Suprapubic skin (tissue), 3 donors: ENCODE data around the gene AFF4.

Source experiments
- CTCF ChIP-seq, 2 donors: fragments of 200-600 bp in 1 of 2; fragments of 450-650 bp in 1 of 2; sonication (generic) in 1 of 2; IDR thresholded peaks; one replicate each; pipeline ENCODE4 v1.5.1; 2016 to 2019; ENCODE audit warnings: antibody characterized with exemption in 2 of 2, mild to moderate bottlenecking in 1 of 2, moderate library complexity in 1 of 2
- POLR2A ChIP-seq, 2 donors: fragments of 450-650 bp; IDR thresholded peaks; one replicate each; pipeline ENCODE4 v1.6.1; 2017; ENCODE audit warnings: antibody characterized with exemption in 2 of 2, mild to moderate bottlenecking in 2 of 2, moderate library complexity in 2 of 2

- TF ChIP-seq POLR2A (IDR thresholded peaks at IDR 0.05) (no peak), CTCF (IDR thresholded peaks at IDR 0.05) (no peak)
Measured at GRCh38 chr5:132951897-132952296, 11.5 kb downstream of the AFF4 start.
